IMR-90 (cell line): Measurements from ENCODE around the gene UNC13A. TPM values are rescaled to one million over a fixed set of nuclear protein-coding genes. Genes with fewer than 3 reads are reported as not detected.

Experiments
- ATAC-seq: fragments of 200-7000 bp; cut with Tn5 transposase; 2 replicates; pipeline ENCODE4 v1.9.1; 2020; ENCODE audit warnings: low read depth, mild to moderate bottlenecking, moderate library complexity
- BruUV-seq: library from RNA; stranded (reverse); fragments of 400-500 nt; replicated peaks from 2 replicates; lab custom pipeline; 2021; lab: Mats Ljungman, UMichigan
- CTCF ChIA-PET: fragments of 300-600 bp; formaldehyde crosslinking; extraction: SDS; loops from one replicate; lab custom pipeline; 2021; ENCODE audit warnings: antibody characterized with exemption; lab: Yijun Ruan, JAX
- POLR2A ChIA-PET: fragments of 300-600 bp; sonication (Branson Sonifier 250); formaldehyde crosslinking; loops from one replicate; lab custom pipeline; 2022; ENCODE audit warnings: antibody characterized with exemption; ENCODE audit not compliant: unreplicated experiment; lab: Charles Lee
- DNase-seq: peaks from one replicate; pipeline ENCODE4 v3.0.0; 2013
- H2AFZ ChIP-seq: replicated peaks from 2 replicates; pipeline ENCODE3; 2013; ENCODE audit warnings: low read length, mild to moderate bottlenecking; ENCODE audit not compliant: poor library complexity
- H2AK5ac ChIP-seq: 2 replicates; pipeline ENCODE4 v1.6.1; 2013; ENCODE audit warnings: low read depth, low read length, inconsistent platforms
- H2AK9ac ChIP-seq: replicated peaks from 2 replicates; pipeline ENCODE3; 2013; ENCODE audit warnings: mild to moderate bottlenecking, low read depth, low read length, moderate library complexity; ENCODE audit not compliant: poor library complexity
- H2BK120ac ChIP-seq: 2 replicates; pipeline ENCODE4 v1.6.1; 2013; ENCODE audit warnings: low read depth, low read length, inconsistent platforms
- H2BK15ac ChIP-seq: 3 replicates; pipeline ENCODE4 v1.6.1; 2013; ENCODE audit warnings: low read depth, low read length, inconsistent platforms
- H2BK20ac ChIP-seq: 2 replicates; pipeline ENCODE4 v1.6.1; 2013; ENCODE audit warnings: low read depth, mild to moderate bottlenecking, inconsistent platforms, low read length, moderate library complexity
- H2BK5ac ChIP-seq: 2 replicates; pipeline ENCODE4 v1.6.1; 2013; ENCODE audit warnings: mild to moderate bottlenecking, low read depth, low read length, inconsistent platforms; ENCODE audit not compliant: poor library complexity, severe bottlenecking
- H3K14ac ChIP-seq: replicated peaks from 2 replicates; pipeline ENCODE4 v1.6.1; 2013; ENCODE audit warnings: low read depth, low read length, inconsistent platforms
- H3K18ac ChIP-seq: 2 replicates; pipeline ENCODE4 v1.6.1; 2013; ENCODE audit warnings: low read depth, low read length, control low read depth
- H3K23ac ChIP-seq: 2 replicates; pipeline ENCODE4 v1.6.1; 2013; ENCODE audit warnings: low read depth, low read length, inconsistent platforms
- H3K27ac ChIP-seq: 2 replicates; pipeline ENCODE4 v1.5.1; 2013; ENCODE audit warnings: mild to moderate bottlenecking, control low read depth, low read length; ENCODE audit not compliant: insufficient read depth
- H3K27me3 ChIP-seq: 2 replicates; pipeline ENCODE4 v1.6.1; 2013; ENCODE audit warnings: low read length; ENCODE audit not compliant: control insufficient read depth, insufficient read depth
- H3K36me3 ChIP-seq: 2 replicates; pipeline ENCODE4 v1.6.1; 2013; ENCODE audit warnings: low read length, mixed read lengths; ENCODE audit not compliant: control insufficient read depth, insufficient read depth
- H3K4ac ChIP-seq: 2 replicates; pipeline ENCODE4 v1.6.1; 2013; ENCODE audit warnings: low read depth, low read length, inconsistent platforms
- H3K4me1 ChIP-seq: 2 replicates; pipeline ENCODE4 v1.6.1; 2013; ENCODE audit warnings: low read length, mixed read lengths; ENCODE audit not compliant: control insufficient read depth, insufficient read depth
- H3K4me2 ChIP-seq: 2 replicates; pipeline ENCODE4 v1.6.1; 2013; ENCODE audit warnings: low read depth, mild to moderate bottlenecking, control low read depth, low read length, moderate library complexity
- H3K4me3 ChIP-seq: 2 replicates; pipeline ENCODE4 v1.5.1; 2013; ENCODE audit warnings: low read depth, mild to moderate bottlenecking, control low read depth, low read length, moderate library complexity; ENCODE audit not compliant: insufficient read depth
- H3K56ac ChIP-seq: 2 replicates; pipeline ENCODE4 v1.6.1; 2013; ENCODE audit warnings: low read length, inconsistent platforms; ENCODE audit not compliant: insufficient read depth; ENCODE audit errors: extremely low read depth
- H3K79me1 ChIP-seq, 2 experiments: 2 replicates each; pipeline ENCODE4 v1.6.1; 2013; ENCODE audit warnings: low read length in 2 of 2, inconsistent platforms in 1 of 2, low read depth in 1 of 2
- H3K9ac ChIP-seq: 2 replicates; pipeline ENCODE4 v1.6.1; 2013; ENCODE audit warnings: low read depth, low read length, control low read depth
- H3K9me1 ChIP-seq: 2 replicates; pipeline ENCODE4 v1.6.1; 2013; ENCODE audit warnings: low read length, inconsistent platforms; ENCODE audit not compliant: insufficient read depth
- H3K9me3 ChIP-seq: 2 replicates; pipeline ENCODE4 v1.6.1; 2013; ENCODE audit warnings: low read length; ENCODE audit not compliant: control insufficient read depth, insufficient read depth
- H4K20me1 ChIP-seq: 2 replicates; pipeline ENCODE4 v1.6.1; 2013; ENCODE audit warnings: low read length, inconsistent platforms; ENCODE audit not compliant: insufficient read depth
- H4K5ac ChIP-seq: 2 replicates; pipeline ENCODE4 v1.6.1; 2013; ENCODE audit warnings: mild to moderate bottlenecking, low read depth, low read length, control low read depth
- H4K8ac ChIP-seq, 2 experiments: 2 replicates each; pipeline ENCODE4 v1.6.1; 2013; ENCODE audit warnings: low read depth in 2 of 2, low read length in 2 of 2, control low read depth in 1 of 2, inconsistent platforms in 1 of 2
- H4K91ac ChIP-seq: 2 replicates; pipeline ENCODE4 v1.6.1; 2013; ENCODE audit warnings: low read depth, low read length, inconsistent platforms; ENCODE audit not compliant: insufficient read depth
- BHLHE40 ChIP-seq: fragments of 150-350 bp; IDR thresholded peaks from 2 replicates; pipeline ENCODE4 v1.6.1; 2016; ENCODE audit warnings: mild to moderate bottlenecking, low read depth, low read length
- CEBPB ChIP-seq: IDR thresholded peaks from 2 replicates; pipeline ENCODE4 v1.6.1; 2012; ENCODE audit warnings: low read depth, low read length, improper control_type of control experiment
- CHD1 ChIP-seq: IDR thresholded peaks from 2 replicates; pipeline ENCODE4 v1.6.1; 2012; ENCODE audit warnings: low read depth, low read length, improper control_type of control experiment
- CTCF ChIP-seq: conservative IDR thresholded peaks from 2 replicates; pipeline ENCODE4 v1.5.1; 2012; ENCODE audit warnings: mild to moderate bottlenecking, low read depth, low read length, improper control_type of control experiment
- FOS ChIP-seq: fragments of 150-350 bp; IDR thresholded peaks from 2 replicates; pipeline ENCODE4 v1.6.1; 2016; ENCODE audit warnings: low read depth, low read length
- MAFK ChIP-seq: IDR thresholded peaks from 2 replicates; pipeline ENCODE4 v1.6.1; 2012; ENCODE audit warnings: low read depth, low read length, improper control_type of control experiment
- MAZ ChIP-seq: IDR thresholded peaks from 2 replicates; pipeline ENCODE4 v1.6.1; 2012; ENCODE audit warnings: low read depth, mild to moderate bottlenecking, low read length, improper control_type of control experiment, moderate library complexity, borderline replicate concordance
- MXI1 ChIP-seq: IDR thresholded peaks from 2 replicates; pipeline ENCODE4 v1.6.1; 2012; ENCODE audit warnings: low read depth, mild to moderate bottlenecking, low read length, moderate library complexity, borderline replicate concordance
- NFE2L2 ChIP-seq: fragments of 150-350 bp; IDR thresholded peaks from 2 replicates; pipeline ENCODE4 v1.6.1; 2016; ENCODE audit warnings: low read depth, mild to moderate bottlenecking, low read length
- POLR2A ChIP-seq: IDR thresholded peaks from 2 replicates; pipeline ENCODE4 v1.6.1; 2012; ENCODE audit warnings: mild to moderate bottlenecking, low read depth, low read length
- RAD21 ChIP-seq: IDR thresholded peaks from 2 replicates; pipeline ENCODE4 v1.6.1; 2012; ENCODE audit warnings: low read length, improper control_type of control experiment
- RCOR1 ChIP-seq: IDR thresholded peaks from 2 replicates; pipeline ENCODE4 v1.6.1; 2012; ENCODE audit warnings: mild to moderate bottlenecking, low read length, improper control_type of control experiment; ENCODE audit not compliant: insufficient replicate concordance
- RFX5 ChIP-seq: IDR thresholded peaks from 2 replicates; pipeline ENCODE4 v1.8.0; 2012; ENCODE audit warnings: low read depth, mild to moderate bottlenecking, low read length, moderate library complexity
- USF2 ChIP-seq: fragments of 150-350 bp; IDR thresholded peaks from 2 replicates; pipeline ENCODE4 v1.6.1; 2017; ENCODE audit warnings: mild to moderate bottlenecking, antibody characterized with exemption, low read length, low read depth
- WGBS, 2 experiments: methylation state at CpG; one replicate each; pipeline versions ENCODE4 v1.1.5 to v1.1.7; 2013; ENCODE audit warnings: missing lambda C conversion rate in 2 of 2; ENCODE audit not compliant: insufficient read length in 1 of 2; ENCODE audit errors: extremely low coverage in 2 of 2; 5-methylcytosine and 5-hydroxymethylcytosine counted together
- dilution Hi-C: fragments of 300-500 bp; cut with HindIII; formaldehyde crosslinking; loops from one replicate; pipeline ENCODE4 v1.14.3; 2018; ENCODE audit warnings: low sequenced_read_pairs; ENCODE audit not compliant: unreplicated experiment
- in situ Hi-C: fragments of 300-500 bp; cut with MboI; formaldehyde crosslinking; loops from 3 replicates; pipeline ENCODE4 v1.14.3; 2019; ENCODE audit warnings: low sequenced_read_pairs, inconsistent platforms, mixed read lengths
- intact Hi-C: fragments of 100-400 bp; cut with micrococcal nuclease; formaldehyde crosslinking; loops from 2 replicates; pipeline ENCODE4 v1.10.0; 2022
- polyA plus RNA-seq, 3 experiments: library from polyadenylated mRNA; depleted of rRNA; stranded (reverse); fragments of >200 nt; gene quantifications; 2 replicates each; pipeline ENCODE4 v1.2.3, GENCODE V29; 2012; ENCODE audit warnings: low replicate concordance in 1 of 3
- total RNA-seq: library from RNA; depleted of rRNA; stranded (reverse); fragments of >200 nt; gene quantifications from 2 replicates; pipeline ENCODE4 v1.2.3, GENCODE V29; 2012
- TF ChIP-seq, protein P1 (sequence below): fragments of 150-350 bp; IDR thresholded peaks from 2 replicates; pipeline ENCODE4 v1.6.1; 2016; ENCODE audit warnings: low read depth, mild to moderate bottlenecking, low read length, moderate library complexity, borderline replicate concordance

UNC13A gene
- total and polyA plus RNA-seq, 2 of the 4 experiments (the other 2 are of a cell fraction), result 0.18 to 0.22 TPM

DNA sequence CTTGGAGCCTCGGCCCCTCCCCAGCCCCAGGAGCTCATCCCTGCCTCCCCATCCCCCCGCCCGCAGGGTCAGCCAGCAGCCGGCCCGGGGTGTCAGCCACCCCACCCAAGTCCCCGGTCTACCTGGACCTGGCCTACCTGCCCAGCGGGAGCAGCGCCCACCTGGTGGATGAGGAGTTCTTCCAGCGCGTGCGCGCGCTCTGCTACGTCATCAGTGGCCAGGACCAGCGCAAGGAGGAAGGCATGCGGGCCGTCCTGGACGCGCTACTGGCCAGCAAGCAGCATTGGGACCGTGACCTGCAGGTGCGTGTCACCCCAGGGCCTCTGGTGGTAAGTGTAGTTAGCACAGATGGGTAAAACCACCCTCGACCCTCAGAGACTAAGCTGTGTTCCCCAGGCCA lies 45.0 kb upstream of the UNC13A start:
- 98% methylated on average over 12 of the region's 22 CpGs; no CpG with 5 or more reads in 1 of the 2 experiments for WGBS, 2 experiments
- dilution Hi-C loops, result no loop called here
- no peaks in the 10 kb centered on the region for H3K27me3 ChIP-seq
- intact Hi-C loops, result no loop called here
- CTCF ChIA-PET, result no interaction called here
- no TSS peak for BruUV-seq
- H3K56ac ChIP-seq, result no peak overlapping the region
- H2AK9ac ChIP-seq, result no peak overlapping the region
- no peak overlapping the region for H3K4me3 ChIP-seq
- no peak overlapping the region for H3K18ac ChIP-seq
- H3K4ac ChIP-seq, result no peak overlapping the region
- no peak overlapping the region for H2BK120ac ChIP-seq
- ATAC-seq (no peak), DNase-seq (no peak)
- H4K91ac ChIP-seq, result no peak overlapping the region
- H3K9me1 ChIP-seq, result peaks cover 2% of the 10 kb centered on the region; the same call in 1 of the 2 replicates
- no peak overlapping the region for H4K8ac ChIP-seq
- H2AFZ ChIP-seq, result no peak overlapping the region
- H4K20me1 ChIP-seq, result peaks cover 44% of the 10 kb centered on the region
- peaks cover 50% of the 10 kb centered on the region for H3K36me3 ChIP-seq
- H2AK5ac ChIP-seq, result no peak overlapping the region
- in situ Hi-C loops, result no loop called here
- H2BK15ac ChIP-seq, result no peak overlapping the region
- H3K23ac ChIP-seq, result no peak overlapping the region
- H3K14ac ChIP-seq, result no peak overlapping the region
- H3K27ac ChIP-seq, result no peak overlapping the region
- TF ChIP-seq MAZ (no peak), RAD21 (no peak), MXI1 (no peak), FOS (no peak), POLR2A (no peak), RCOR1 (no peak), NFE2L2 (no peak), USF2 (no peak), BHLHE40 (no peak), MAFK (no peak), RFX5 (no peak), CHD1 (no peak), CEBPB (no peak), CTCF (no peak)
- TF ChIP-seq, protein P1, sequence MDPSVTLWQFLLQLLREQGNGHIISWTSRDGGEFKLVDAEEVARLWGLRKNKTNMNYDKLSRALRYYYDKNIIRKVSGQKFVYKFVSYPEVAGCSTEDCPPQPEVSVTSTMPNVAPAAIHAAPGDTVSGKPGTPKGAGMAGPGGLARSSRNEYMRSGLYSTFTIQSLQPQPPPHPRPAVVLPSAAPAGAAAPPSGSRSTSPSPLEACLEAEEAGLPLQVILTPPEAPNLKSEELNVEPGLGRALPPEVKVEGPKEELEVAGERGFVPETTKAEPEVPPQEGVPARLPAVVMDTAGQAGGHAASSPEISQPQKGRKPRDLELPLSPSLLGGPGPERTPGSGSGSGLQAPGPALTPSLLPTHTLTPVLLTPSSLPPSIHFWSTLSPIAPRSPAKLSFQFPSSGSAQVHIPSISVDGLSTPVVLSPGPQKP, result no peak
- peaks cover 2% of the 10 kb centered on the region; the same call in 1 of the 2 replicates for H3K9me3 ChIP-seq
- H3K79me1 ChIP-seq, result peaks cover 12 to 46% of the 10 kb centered on the region in 2 experiments
- no peak overlapping the region for H4K5ac ChIP-seq
- H2BK20ac ChIP-seq, result no peak overlapping the region
- no peak overlapping the region for H3K9ac ChIP-seq
- POLR2A ChIA-PET, result no interaction called here
- no peak overlapping the region for H2BK5ac ChIP-seq
- H3K4me1 ChIP-seq, result peaks cover 2% of the 10 kb centered on the region; the same call in 1 of the 2 replicates
- no peak overlapping the region for H3K4me2 ChIP-seq
